HG02798 (cell line): ENCODE data around the gene UGT1A7.
"Not testable (repeated sequence)": the region's sequence is repeated elsewhere in the genome, so short reads cannot be mapped to it uniquely, and the experiment has no call there.

Source experiments
- ATAC-seq: cut with Tn5 transposase; IDR thresholded peaks from one replicate; pipeline ENCODE4 v1.9.1; 2021; ENCODE audit warnings: mild to moderate bottlenecking; ENCODE audit not compliant: unreplicated experiment, poor library complexity

UGT1A7 gene

GRCh38 chr2:233681521-233682099 is at the start of gene UGT1A7:
TSS of gene UGT1A7 (plus strand) at chr2:233681901. CDS start at chr2:233681938, 37 bp downstream.
- no peak for ATAC-seq

- not testable (repeated sequence) for ATAC-seq
Observed at GRCh38 chr2:233636306-233636705, 45.4 kb upstream of the UGT1A7 start, which contains the start of gene UGT1A10. TSS of gene UGT1A10 (plus strand) at chr2:233636448. CDS start at chr2:233636523, 75 bp downstream.

- no peak for ATAC-seq
Observed at GRCh38 chr2:233638836-233639235, 42.9 kb upstream of the UGT1A7 start.

- ATAC-seq = no peak
Observed at GRCh38 chr2:233639860-233640259, 41.8 kb upstream of the UGT1A7 start.

- no peak for ATAC-seq
Observed at GRCh38 chr2:233643128-233643527, 38.6 kb upstream of the UGT1A7 start.

GRCh38 chr2:233646033-233646432 is 35.7 kb upstream of the UGT1A7 start:
- not testable (repeated sequence) for ATAC-seq

- no peak for ATAC-seq
Observed at GRCh38 chr2:233650981-233651380, 30.7 kb upstream of the UGT1A7 start.

- no peak for ATAC-seq
Observed at GRCh38 chr2:233651430-233651829, 30.3 kb upstream of the UGT1A7 start.

- no peak for ATAC-seq
Observed at GRCh38 chr2:233654501-233654900, 27.2 kb upstream of the UGT1A7 start.

- ATAC-seq = no peak
Observed at GRCh38 chr2:233655043-233655442, 26.7 kb upstream of the UGT1A7 start.

- not testable (repeated sequence) for ATAC-seq
Observed at GRCh38 chr2:233655943-233656342, 25.8 kb upstream of the UGT1A7 start.

- ATAC-seq = no peak
Observed at GRCh38 chr2:233656443-233656842, 25.3 kb upstream of the UGT1A7 start.

- ATAC-seq = no peak
Observed at GRCh38 chr2:233658610-233659009, 23.1 kb upstream of the UGT1A7 start.

GRCh38 chr2:233663911-233664310 is 17.8 kb upstream of the UGT1A7 start:
- no peak for ATAC-seq

GRCh38 chr2:233668605-233669260 is 13.0 kb upstream of the UGT1A7 start:
- no peak for ATAC-seq

GRCh38 chr2:233671290-233672161 is 10.2 kb upstream of the UGT1A7 start, which contains the start of gene UGT1A9:
TSS of gene UGT1A9 (plus strand) at chr2:233671898. CDS start at chr2:233671935, 37 bp downstream.
- ATAC-seq = no peak

- ATAC-seq = no peak
Observed at GRCh38 chr2:233672886-233673285, 8.8 kb upstream of the UGT1A7 start.

- no peak for ATAC-seq
Observed at GRCh38 chr2:233673896-233674295, 7.8 kb upstream of the UGT1A7 start.

- no peak for ATAC-seq
Observed at GRCh38 chr2:233674314-233674713, 7.4 kb upstream of the UGT1A7 start.

- no peak for ATAC-seq
Observed at GRCh38 chr2:233674995-233675394, 6.7 kb upstream of the UGT1A7 start.

GRCh38 chr2:233676046-233676445 is 5.7 kb upstream of the UGT1A7 start:
- ATAC-seq = no peak
